CD14-positive monocyte (primary cell): ENCODE results near the gene GLI3. TPM values are rescaled to one million over a fixed set of nuclear protein-coding genes. Genes with fewer than 3 reads are reported as not detected.

ENCODE experiments used
- DNase-seq, 3 donors: peaks; one replicate each; pipeline ENCODE4 v3.0.0-alpha.2; 2011 to 2022
- H2AFZ ChIP-seq: 2 replicates; pipeline ENCODE4 v1.6.0; 2012; ENCODE audit warnings: mild to moderate bottlenecking, low read depth, low read length, inconsistent platforms; ENCODE audit not compliant: insufficient read depth, poor library complexity, severe bottlenecking
- H3K27ac ChIP-seq, 2 donors: 1 replicate in 1 of 2; 2 replicates in 1 of 2; pipeline ENCODE4 v1.5.1; 2012 to 2013; ENCODE audit warnings: low read length in 2 of 2, control low read depth in 1 of 2, inconsistent platforms in 1 of 2, low read depth in 1 of 2, mild to moderate bottlenecking in 1 of 2
- H3K27me3 ChIP-seq, 2 donors: one replicate each; pipeline versions ENCODE4 v1.6.0 to v1.6.1; 2011 to 2013; ENCODE audit warnings: low read length in 2 of 2; ENCODE audit not compliant: control insufficient read depth in 2 of 2, insufficient read depth in 2 of 2
- H3K36me3 ChIP-seq, 2 donors: replicated peaks in 1 of 2; 1 replicate in 1 of 2; 2 replicates in 1 of 2; pipeline versions ENCODE4 v1.5.1 to v1.6.1; 2012 to 2013; ENCODE audit warnings: low read length in 2 of 2, control low read depth in 1 of 2, inconsistent platforms in 1 of 2, mild to moderate bottlenecking in 1 of 2; ENCODE audit not compliant: insufficient read depth in 2 of 2, control insufficient read depth in 1 of 2
- H3K4me1 ChIP-seq, 2 donors: 1 replicate in 1 of 2; 2 replicates in 1 of 2; pipeline versions ENCODE4 v1.5.1 to v1.6.1; 2012 to 2013; ENCODE audit warnings: low read length in 2 of 2, control low read depth in 1 of 2, inconsistent platforms in 1 of 2, mild to moderate bottlenecking in 1 of 2, moderate library complexity in 1 of 2; ENCODE audit not compliant: insufficient read depth in 2 of 2, control insufficient read depth in 1 of 2
- H3K4me2 ChIP-seq: replicated peaks from 2 replicates; pipeline ENCODE3; 2012; ENCODE audit warnings: low read length, moderate library complexity, mild to moderate bottlenecking; ENCODE audit not compliant: poor library complexity, severe bottlenecking; ENCODE audit errors: extremely low read depth
- H3K4me3 ChIP-seq, 3 experiments: fragments of 200-600 bp in 1 of 3; sonication (generic) in 1 of 3; replicated peaks in 1 of 3; 1 replicate in 2 of 3; 2 replicates in 1 of 3; pipeline ENCODE4 v1.5.1; 2011 to 2013; ENCODE audit warnings: low read length in 3 of 3, mild to moderate bottlenecking in 3 of 3, control low read depth in 2 of 3, low read depth in 2 of 3, inconsistent platforms in 1 of 3, moderate library complexity in 1 of 3
- H3K79me2 ChIP-seq: 2 replicates; pipeline ENCODE4 v1.6.0; 2012; ENCODE audit warnings: mild to moderate bottlenecking, control low read depth, inconsistent platforms, low read length, moderate library complexity; ENCODE audit not compliant: insufficient read depth
- H3K9ac ChIP-seq: 2 replicates; pipeline ENCODE4 v1.6.0; 2017; ENCODE audit warnings: low read length, mild to moderate bottlenecking; ENCODE audit not compliant: insufficient read depth, poor library complexity, severe bottlenecking
- H3K9me3 ChIP-seq, 2 donors: replicated peaks in 1 of 2; 1 replicate in 1 of 2; 2 replicates in 1 of 2; pipeline versions ENCODE4 v1.5.1 to v1.6.1; 2012 to 2013; ENCODE audit warnings: low read length in 2 of 2, control low read depth in 1 of 2; ENCODE audit not compliant: control insufficient read depth in 1 of 2, insufficient read depth in 1 of 2
- H4K20me1 ChIP-seq: 2 replicates; pipeline ENCODE4 v1.6.0; 2012; ENCODE audit warnings: mild to moderate bottlenecking, low read length, control low read depth, moderate library complexity; ENCODE audit not compliant: insufficient read depth
- H3K27ac Mint-ChIP-seq, 7 donors: one replicate each; pipeline ENCODE4 v1.8.0; 2020; ENCODE audit warnings: mild to moderate bottlenecking in 7 of 7, mixed read lengths in 7 of 7, moderate library complexity in 6 of 7, inconsistent platforms in 2 of 7
- H3K27me3 Mint-ChIP-seq, 3 donors: one replicate each; pipeline ENCODE4 v1.8.0; 2021 to 2022; ENCODE audit warnings: low read depth in 3 of 3, mild to moderate bottlenecking in 3 of 3, mixed read lengths in 3 of 3, moderate library complexity in 3 of 3, inconsistent platforms in 1 of 3
- H3K36me3 Mint-ChIP-seq, 2 donors: one replicate each; pipeline ENCODE4 v1.8.0; 2020; ENCODE audit warnings: mixed read lengths in 2 of 2, inconsistent platforms in 1 of 2, mild to moderate bottlenecking in 1 of 2
- H3K4me1 Mint-ChIP-seq: one replicate; pipeline ENCODE4 v1.8.0; 2020; ENCODE audit warnings: mild to moderate bottlenecking, mixed read lengths
- H3K4me3 Mint-ChIP-seq, 2 donors: one replicate each; pipeline ENCODE4 v1.8.0; 2020; ENCODE audit warnings: mild to moderate bottlenecking in 2 of 2, mixed read lengths in 2 of 2, moderate library complexity in 1 of 2
- H3K9me3 Mint-ChIP-seq, 7 donors: one replicate each; pipeline ENCODE4 v1.8.0; 2020 to 2022; ENCODE audit warnings: mixed read lengths in 7 of 7, mild to moderate bottlenecking in 6 of 7, moderate library complexity in 6 of 7, inconsistent platforms in 2 of 7
- WGBS: methylation state at CpG from one replicate; pipeline ENCODE4 v1.1.5; 2013; ENCODE audit warnings: missing lambda C conversion rate; ENCODE audit not compliant: insufficient coverage; 5-methylcytosine and 5-hydroxymethylcytosine counted together
- intact Hi-C, 2 donors: fragments of 100-400 bp; cut with micrococcal nuclease; formaldehyde crosslinking; loops; one replicate each; pipeline versions ENCODE4 v1.15.0 to v1.15.1; 2023
- polyA plus RNA-seq, 3 donors: library from polyadenylated mRNA; depleted of rRNA in 1 of 3; unstranded in 2 of 3; stranded (reverse) in 1 of 3; fragments of 300-500 nt in 2 of 3; fragments of >200 nt in 1 of 3; fragmentation: Illumina TruSeq in 2 of 3; gene quantifications; 1 replicate in 2 of 3; 2 replicates in 1 of 3; pipeline ENCODE4 v1.2.3, GENCODE V29; 2012 to 2021
- TF ChIP-seq, protein P1 (sequence below): fragments of 200-600 bp; IDR thresholded peaks from one replicate; pipeline ENCODE4 v1.8.0; 2022; ENCODE audit warnings: antibody characterized with exemption, mild to moderate bottlenecking

The GLI3 gene
- polyA plus RNA-seq, 3 donors: not detected

DNA sequence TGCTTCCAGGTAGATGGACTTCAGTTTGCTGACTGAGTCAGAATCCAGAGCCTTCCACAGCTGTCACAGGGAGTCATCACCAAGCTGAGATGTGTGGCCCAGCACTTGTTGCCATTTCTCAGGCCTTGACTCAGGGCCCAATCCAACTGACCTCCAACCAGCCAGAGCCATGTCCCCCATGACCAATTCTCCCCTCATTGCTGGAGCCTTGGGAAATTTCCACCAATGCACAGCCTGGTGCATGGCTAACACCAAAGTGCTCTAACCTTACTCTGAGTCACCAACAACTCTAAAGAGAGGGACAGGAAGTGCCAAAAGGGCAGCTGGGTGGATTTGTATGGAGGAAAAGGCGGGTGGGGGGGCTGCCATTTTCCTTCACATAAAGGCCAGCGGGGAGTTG lies 13.4 kb upstream of the GLI3 start:
- Histone ChIP-seq H3K4me2 (no peak overlapping the region), H3K36me3 (no peaks in the 10 kb centered on the region), H3K9me3 (no peaks in the 10 kb centered on the region), H3K27ac (no peak overlapping the region), H3K4me3 (no peak overlapping the region), H3K9ac (no peak overlapping the region), H3K4me1 (no peaks in the 10 kb centered on the region), H3K27me3 (peaks cover 0 to 3% of the 10 kb centered on the region in 2 donors), H3K79me2 (no peaks in the 10 kb centered on the region), H4K20me1 (no peaks in the 10 kb centered on the region), H2AFZ (no peak overlapping the region)
- Mint-ChIP-seq H3K9me3 (peaks cover 0 to 8% (median 2%) of the 10 kb centered on the region in 7 donors), H3K27ac (peak overlapping the region in 1 of 7 donors; percentile 34), H3K27me3 (peaks cover 2 to 8% (median 6%) of the 10 kb centered on the region in 3 donors), H3K4me3 (no peak overlapping the region), H3K4me1 (no peaks in the 10 kb centered on the region), H3K36me3 (no peaks in the 10 kb centered on the region)
- intact Hi-C loops: no loop called here
- no CpG with 5 or more reads among the region's 2 CpGs for WGBS
- DNase-seq: no peak
- TF ChIP-seq, protein P1, sequence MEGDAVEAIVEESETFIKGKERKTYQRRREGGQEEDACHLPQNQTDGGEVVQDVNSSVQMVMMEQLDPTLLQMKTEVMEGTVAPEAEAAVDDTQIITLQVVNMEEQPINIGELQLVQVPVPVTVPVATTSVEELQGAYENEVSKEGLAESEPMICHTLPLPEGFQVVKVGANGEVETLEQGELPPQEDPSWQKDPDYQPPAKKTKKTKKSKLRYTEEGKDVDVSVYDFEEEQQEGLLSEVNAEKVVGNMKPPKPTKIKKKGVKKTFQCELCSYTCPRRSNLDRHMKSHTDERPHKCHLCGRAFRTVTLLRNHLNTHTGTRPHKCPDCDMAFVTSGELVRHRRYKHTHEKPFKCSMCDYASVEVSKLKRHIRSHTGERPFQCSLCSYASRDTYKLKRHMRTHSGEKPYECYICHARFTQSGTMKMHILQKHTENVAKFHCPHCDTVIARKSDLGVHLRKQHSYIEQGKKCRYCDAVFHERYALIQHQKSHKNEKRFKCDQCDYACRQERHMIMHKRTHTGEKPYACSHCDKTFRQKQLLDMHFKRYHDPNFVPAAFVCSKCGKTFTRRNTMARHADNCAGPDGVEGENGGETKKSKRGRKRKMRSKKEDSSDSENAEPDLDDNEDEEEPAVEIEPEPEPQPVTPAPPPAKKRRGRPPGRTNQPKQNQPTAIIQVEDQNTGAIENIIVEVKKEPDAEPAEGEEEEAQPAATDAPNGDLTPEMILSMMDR: no peak

DNA sequence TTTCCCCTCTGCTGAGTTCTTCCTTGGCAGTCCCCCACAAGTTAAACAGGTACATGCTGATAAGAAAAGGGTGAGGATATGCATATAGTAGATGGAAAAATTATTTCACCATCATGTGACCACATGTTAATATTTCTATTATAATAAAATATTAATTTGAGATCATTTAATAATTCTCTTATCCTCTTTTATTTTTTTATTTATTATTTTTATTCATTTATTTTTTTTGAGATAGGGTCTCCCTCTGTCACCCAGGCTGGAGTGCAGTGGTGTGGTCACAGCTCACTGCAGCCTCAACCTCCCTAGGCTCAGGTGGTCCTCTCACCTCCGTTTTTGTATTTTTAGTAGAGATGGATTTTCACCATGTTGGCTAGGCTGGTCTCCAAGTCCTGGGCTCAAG lies 11.6 kb upstream of the GLI3 start:
- intact Hi-C loops: no loop called here
- DNase-seq: no peak
- Mint-ChIP-seq H3K27ac (no peak overlapping the region), H3K27me3 (peaks cover 5 to 8% (median 6%) of the 10 kb centered on the region in 3 donors), H3K4me3 (no peak overlapping the region), H3K4me1 (no peaks in the 10 kb centered on the region), H3K36me3 (no peaks in the 10 kb centered on the region), H3K9me3 (peaks cover 0 to 8% (median 2%) of the 10 kb centered on the region in 7 donors)
- Histone ChIP-seq H3K4me2 (no peak overlapping the region), H3K4me1 (no peaks in the 10 kb centered on the region), H4K20me1 (no peaks in the 10 kb centered on the region), H3K9ac (no peak overlapping the region), H3K36me3 (no peaks in the 10 kb centered on the region), H2AFZ (no peak overlapping the region), H3K9me3 (no peaks in the 10 kb centered on the region), H3K27ac (no peak overlapping the region), H3K79me2 (no peaks in the 10 kb centered on the region), H3K4me3 (no peak overlapping the region), H3K27me3 (peaks cover 0 to 3% of the 10 kb centered on the region in 2 donors)
- WGBS: no CpG with 5 or more reads among the region's 1 CpG
- TF ChIP-seq, protein P1: no peak
